GM12878 (cell line): ENCODE results near the gene COMMD1. TPM values are rescaled to one million over a fixed set of nuclear protein-coding genes. Genes with fewer than 3 reads are reported as not detected.

ENCODE experiments used
- ATAC-seq: fragments of 200-7000 bp; cut with Tn5 transposase; 3 replicates; pipeline ENCODE4 v1.9.1; 2020; ENCODE audit warnings: mild to moderate bottlenecking, moderate library complexity
- BruUV-seq: library from RNA; stranded (reverse); fragments of 400-500 nt; replicated peaks from 2 replicates; lab custom pipeline; 2021; lab: Mats Ljungman, UMichigan
- CTCF ChIA-PET: fragments of 300-600 bp; sonication (Branson Sonifier 250); formaldehyde crosslinking; extraction: SDS; loops from one replicate; lab custom pipeline; 2021; ENCODE audit warnings: inconsistent platforms; lab: Yijun Ruan, JAX
- POLR2A ChIA-PET: fragments of 350-600 bp; formaldehyde crosslinking; extraction: SDS; loops from one replicate; lab custom pipeline; 2021; ENCODE audit warnings: inconsistent platforms; lab: Charles Lee
- RAD21 ChIA-PET: fragments of 300-600 bp; sonication (Branson Sonifier 250); formaldehyde crosslinking; loops from one replicate; lab custom pipeline; 2023; ENCODE audit warnings: antibody characterized with exemption; ENCODE audit not compliant: unreplicated experiment; lab: Charles Lee
- SMC1A ChIA-PET: fragments of 300-600 bp; sonication (Branson Sonifier 250); formaldehyde crosslinking; loops from one replicate; lab custom pipeline; 2023; ENCODE audit not compliant: unreplicated experiment, uncharacterized antibody; lab: Charles Lee
- DNase-seq: peaks from one replicate; pipeline ENCODE4 v3.0.0-alpha.2; 2011; ENCODE audit warnings: low read depth, low spot score
- FAIRE-seq: peaks from 3 replicates; lab custom pipeline; 2011; peaks lifted over from hg19 to GRCh38; lab: Jason Lieb, UNC
- H2AFZ ChIP-seq: 2 replicates; pipeline ENCODE4 v1.6.0; 2011; ENCODE audit warnings: low read depth, low read length, control low read depth; ENCODE audit not compliant: control insufficient read depth
- H3K27ac ChIP-seq: 2 replicates; pipeline ENCODE4 v1.5.1; 2011; ENCODE audit warnings: control low read depth; ENCODE audit not compliant: control insufficient read depth, insufficient read depth
- H3K27me3 ChIP-seq, 2 experiments: replicated peaks in 1 of 2; 2 replicates each; pipeline versions ENCODE4 v1.6.0 to v1.6.1; 2011; ENCODE audit warnings: low read length in 1 of 2; ENCODE audit not compliant: control insufficient read depth in 2 of 2, insufficient read depth in 2 of 2
- H3K36me3 ChIP-seq, 2 experiments: 2 replicates each; pipeline ENCODE4 v1.5.1; 2011; ENCODE audit warnings: low read length in 1 of 2; ENCODE audit not compliant: control insufficient read depth in 2 of 2, insufficient read depth in 2 of 2
- H3K4me1 ChIP-seq: 2 replicates; pipeline ENCODE4 v1.6.1; 2011; ENCODE audit warnings: mild to moderate bottlenecking, low read length, moderate library complexity, mixed read lengths; ENCODE audit not compliant: control insufficient read depth, insufficient read depth
- H3K4me2 ChIP-seq: 2 replicates; pipeline ENCODE4 v1.6.0; 2011; ENCODE audit warnings: control low read depth; ENCODE audit not compliant: control insufficient read depth, insufficient read depth
- H3K4me3 ChIP-seq: fragments of 200-600 bp; sonication (generic); 2 replicates; pipeline ENCODE4 v1.5.1; 2016
- H3K79me2 ChIP-seq: 2 replicates; pipeline ENCODE4 v1.6.0; 2011; ENCODE audit warnings: low read length; ENCODE audit not compliant: control insufficient read depth, insufficient read depth
- H3K9ac ChIP-seq: 2 replicates; pipeline ENCODE4 v1.8.0; 2011; ENCODE audit warnings: low read length, control low read depth, mixed read lengths; ENCODE audit not compliant: control insufficient read depth, insufficient read depth
- H3K9me3 ChIP-seq: replicated peaks from 3 replicates; pipeline ENCODE4 v1.5.1; 2011; ENCODE audit warnings: mild to moderate bottlenecking, low read length; ENCODE audit not compliant: control insufficient read depth, insufficient read depth
- H4K20me1 ChIP-seq: 2 replicates; pipeline ENCODE4 v1.6.0; 2011; ENCODE audit not compliant: control insufficient read depth, insufficient read depth
- HDGF ChIP-seq: fragments of 450-650 bp; IDR thresholded peaks from 2 replicates; pipeline ENCODE4 v1.6.1; 2016; ENCODE audit warnings: antibody characterized with exemption
- JUNB ChIP-seq: IDR thresholded peaks from 2 replicates; pipeline ENCODE4 v1.6.1; 2016; ENCODE audit warnings: antibody characterized with exemption, mild to moderate bottlenecking
- PAX8 ChIP-seq: fragments of 450-650 bp; IDR thresholded peaks from 2 replicates; pipeline ENCODE4 v1.6.1; 2017; ENCODE audit warnings: mild to moderate bottlenecking, moderate library complexity
- RAD51 ChIP-seq: fragments of 450-650 bp; IDR thresholded peaks from 2 replicates; pipeline ENCODE4 v1.6.1; 2016; ENCODE audit warnings: moderate library complexity, mild to moderate bottlenecking, inconsistent platforms
- SMARCA5 ChIP-seq: fragments of 450-650 bp; IDR thresholded peaks from 2 replicates; pipeline ENCODE4 v1.6.1; 2017; ENCODE audit warnings: mild to moderate bottlenecking
- TARDBP ChIP-seq: IDR thresholded peaks from 2 replicates; pipeline ENCODE4 v1.6.1; 2016; ENCODE audit warnings: borderline replicate concordance
- ZNF384 ChIP-seq: IDR thresholded peaks from 2 replicates; pipeline ENCODE4 v1.6.1; 2012; ENCODE audit warnings: low read depth, mild to moderate bottlenecking, low read length, improper control_type of control experiment, borderline replicate concordance
- WGBS: methylation state at CpG from one replicate; pipeline ENCODE4 v1.1.6; 2016; ENCODE audit warnings: low lambda C conversion rate; ENCODE audit not compliant: insufficient replicate concordance, insufficient coverage; ENCODE audit errors: missing lambda C conversion rate; 5-methylcytosine and 5-hydroxymethylcytosine counted together
- in situ Hi-C: fragments of 300-500 bp; cut with MboI; formaldehyde crosslinking; loops from 9 replicates; pipeline ENCODE4 v1.14.3; 2018; ENCODE audit warnings: mixed read lengths
- intact Hi-C: fragments of 100-400 bp; cut with micrococcal nuclease; formaldehyde crosslinking; loops from one replicate; pipeline ENCODE4 v1.14.2; 2022; ENCODE audit not compliant: unreplicated experiment
- polyA plus RNA-seq, 11 experiments: library from polyadenylated mRNA; depleted of rRNA in 4 of 11; unstranded in 6 of 11; stranded (reverse) in 5 of 11; fragments of >200 nt; fragmentation: Nextera tagmentation in 4 of 11; fragmentation: Illumina TruSeq in 1 of 11; extraction: Ambion mirVana in 4 of 11; extraction: Trizol in 1 of 11; gene quantifications; 1 replicate in 1 of 11; 2 replicates in 10 of 11; pipeline versions ENCODE4 v1.2.1 to v1.2.3, GENCODE V29; 2011 to 2016; ENCODE audit warnings: inconsistent platforms in 2 of 11, missing spikeins in 2 of 11, low read depth in 1 of 11
- total RNA-seq, 4 experiments: library from RNA; depleted of rRNA in 3 of 4; stranded (reverse); fragments of >200 nt in 3 of 4; fragmentation: Illumina TruSeq in 1 of 4; extraction: Trizol in 1 of 4; gene quantifications; 2 replicates each; pipeline versions ENCODE4 v1.2.1 to v1.2.3, GENCODE V29; 2013 to 2021
- TF ChIP-seq, protein P1 (sequence below): fragments of 450-650 bp; formaldehyde crosslinking; IDR thresholded peaks from 2 replicates; pipeline ENCODE4 v1.4.0; 2020; ENCODE audit warnings: mild to moderate bottlenecking, moderate library complexity
- TF ChIP-seq, protein P2 (sequence below): fragments of 450-650 bp; IDR thresholded peaks from 2 replicates; pipeline ENCODE4 v1.6.1; 2017; ENCODE audit warnings: mild to moderate bottlenecking, moderate library complexity
- TF ChIP-seq, protein P3 (sequence below): IDR thresholded peaks from 2 replicates; pipeline ENCODE4 v1.6.1; 2012; ENCODE audit warnings: low read length, inconsistent platforms

COMMD1 gene
- total and polyA plus RNA-seq, 10 of the 15 experiments (the other 5 are each of a cell fraction or from before 2014, with no cell fraction given), result 39.7 to 210 (median 53.7) TPM

DNA sequence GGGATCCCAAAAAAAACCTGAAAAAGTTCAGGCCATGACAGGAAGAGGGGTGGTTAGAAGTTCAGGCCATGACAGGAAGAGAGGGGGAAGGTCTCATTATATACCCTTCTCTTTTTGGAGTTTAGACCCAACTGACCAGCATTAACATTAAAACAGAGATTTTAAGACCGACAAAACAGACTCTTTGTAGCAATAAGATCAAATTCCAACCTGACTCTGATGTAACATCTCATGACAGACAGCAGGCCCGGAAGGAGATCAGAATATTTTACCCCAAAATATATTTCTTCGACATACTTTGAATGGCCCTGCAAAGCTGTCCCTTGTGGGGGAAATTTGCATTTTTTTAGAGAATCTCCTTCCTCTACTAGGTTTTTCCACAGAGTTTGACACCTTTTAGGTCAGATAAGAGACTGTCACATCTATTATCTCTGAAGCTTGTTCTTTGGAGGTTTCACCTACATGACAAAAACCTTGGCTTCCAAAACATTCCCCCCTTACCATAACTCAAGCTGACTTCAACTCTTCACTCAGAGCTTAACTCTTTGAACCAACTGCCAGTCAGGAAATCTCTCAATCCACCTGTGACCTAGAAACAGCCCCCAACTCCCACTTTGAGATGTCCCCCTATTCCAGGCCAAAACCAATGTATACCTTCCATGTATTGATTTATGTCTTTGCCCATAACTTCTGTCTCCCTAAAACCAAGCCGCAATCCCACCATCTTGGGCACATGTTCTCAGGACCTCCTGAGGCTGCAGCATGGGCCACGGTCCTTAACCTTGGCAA is 239.4 kb downstream of the COMMD1 start (continued):
- TF ChIP-seq, protein P1, sequence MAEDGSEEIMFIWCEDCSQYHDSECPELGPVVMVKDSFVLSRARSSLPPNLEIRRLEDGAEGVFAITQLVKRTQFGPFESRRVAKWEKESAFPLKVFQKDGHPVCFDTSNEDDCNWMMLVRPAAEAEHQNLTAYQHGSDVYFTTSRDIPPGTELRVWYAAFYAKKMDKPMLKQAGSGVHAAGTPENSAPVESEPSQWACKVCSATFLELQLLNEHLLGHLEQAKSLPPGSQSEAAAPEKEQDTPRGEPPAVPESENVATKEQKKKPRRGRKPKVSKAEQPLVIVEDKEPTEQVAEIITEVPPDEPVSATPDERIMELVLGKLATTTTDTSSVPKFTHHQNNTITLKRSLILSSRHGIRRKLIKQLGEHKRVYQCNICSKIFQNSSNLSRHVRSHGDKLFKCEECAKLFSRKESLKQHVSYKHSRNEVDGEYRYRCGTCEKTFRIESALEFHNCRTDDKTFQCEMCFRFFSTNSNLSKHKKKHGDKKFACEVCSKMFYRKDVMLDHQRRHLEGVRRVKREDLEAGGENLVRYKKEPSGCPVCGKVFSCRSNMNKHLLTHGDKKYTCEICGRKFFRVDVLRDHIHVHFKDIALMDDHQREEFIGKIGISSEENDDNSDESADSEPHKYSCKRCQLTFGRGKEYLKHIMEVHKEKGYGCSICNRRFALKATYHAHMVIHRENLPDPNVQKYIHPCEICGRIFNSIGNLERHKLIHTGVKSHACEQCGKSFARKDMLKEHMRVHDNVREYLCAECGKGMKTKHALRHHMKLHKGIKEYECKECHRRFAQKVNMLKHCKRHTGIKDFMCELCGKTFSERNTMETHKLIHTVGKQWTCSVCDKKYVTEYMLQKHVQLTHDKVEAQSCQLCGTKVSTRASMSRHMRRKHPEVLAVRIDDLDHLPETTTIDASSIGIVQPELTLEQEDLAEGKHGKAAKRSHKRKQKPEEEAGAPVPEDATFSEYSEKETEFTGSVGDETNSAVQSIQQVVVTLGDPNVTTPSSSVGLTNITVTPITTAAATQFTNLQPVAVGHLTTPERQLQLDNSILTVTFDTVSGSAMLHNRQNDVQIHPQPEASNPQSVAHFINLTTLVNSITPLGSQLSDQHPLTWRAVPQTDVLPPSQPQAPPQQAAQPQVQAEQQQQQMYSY (CRISPR knock-in tag), result 0 out of 2 replicates have a peak, but pooled peaks have one; percentile 44

DNA sequence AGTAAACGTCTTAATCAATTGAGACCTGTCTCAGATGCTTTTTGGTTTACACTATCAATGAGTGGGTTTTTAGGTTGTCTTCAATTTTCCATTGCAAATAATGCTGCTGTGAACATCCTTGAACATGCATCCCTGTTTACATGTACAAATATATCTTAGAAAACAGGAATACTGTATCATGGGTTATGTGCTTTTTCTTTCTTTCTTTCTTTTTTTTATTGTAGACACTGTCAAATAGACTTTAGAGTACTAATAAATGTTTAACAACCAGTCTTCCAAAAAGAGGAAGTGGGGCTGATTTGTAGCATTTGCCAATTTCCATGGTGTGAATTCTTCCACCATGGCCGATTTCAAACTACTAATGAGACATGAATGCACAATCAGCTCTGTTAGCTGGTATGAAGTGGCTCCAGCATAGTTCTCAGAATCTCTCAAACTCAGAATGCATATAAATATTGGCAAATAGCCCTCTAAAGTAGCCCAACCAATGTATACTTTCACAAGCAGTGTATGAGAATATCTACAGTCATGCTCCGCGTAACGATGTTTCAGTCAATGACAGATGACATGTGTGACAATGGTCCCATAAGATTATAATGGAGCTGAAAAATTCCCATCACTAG is 240.1 kb downstream of the COMMD1 start:
- FAIRE-seq (no peak), DNase-seq (peak; percentile 83), ATAC-seq (peak; percentile 58)
- H3K9me3 ChIP-seq, result no peaks in the 10 kb centered on the region; the same call in 1 of the 3 replicates
- peak overlapping the region; percentile 90 for H3K27ac ChIP-seq
- H3K4me1 ChIP-seq, result peaks cover 82% of the 10 kb centered on the region
- in situ Hi-C loops (no loop called here), intact Hi-C loops (loop anchor here (2.0 to 10.0 kb wide), 4 partner anchors 51 to 589 kb away; partner anchors contain the start of gene B3GNT2)
- H3K79me2 ChIP-seq, result peaks cover 60% of the 10 kb centered on the region
- ChIA-PET RAD21 (interaction anchor here (0.9 to 10.7 kb wide), 20 partner anchors 10 to 189 kb away, joined by 3 to 83 read pairs (median 8); partner anchors contain the start of gene B3GNT2), POLR2A (interaction anchor here (0.9 to 3.1 kb wide), 13 partner anchors 14 to 161 kb away, joined by 3 to 10 read pairs (median 4); partner anchors contain the start of gene B3GNT2), SMC1A (interaction anchor here (0.8 to 8.0 kb wide), 25 partner anchors 9 to 265 kb away, joined by 3 to 91 read pairs (median 4); no protein-coding TSS in a partner anchor), CTCF (interaction anchor here (1.0 to 6.2 kb wide), 6 partner anchors 16 to 268 kb away, joined by 3 to 35 read pairs (median 6); no protein-coding TSS in a partner anchor)
- WGBS, result 62% methylated on average over 5 of the region's 5 CpGs
- H3K4me2 ChIP-seq, result peak overlapping the region; percentile 78
- no TSS peak for BruUV-seq
- peak overlapping the region; percentile 68 for H3K9ac ChIP-seq
- H4K20me1 ChIP-seq, result no peaks in the 10 kb centered on the region
- H3K4me3 ChIP-seq, result no peak overlapping the region
- no peaks in the 10 kb centered on the region; a peak in 1 of 4 replicates for H3K36me3 ChIP-seq
- no peaks in the 10 kb centered on the region for H3K27me3 ChIP-seq
- H2AFZ ChIP-seq, result no peak overlapping the region; the same call in 1 of the 2 replicates
- TF ChIP-seq ZNF384 (0 out of 2 replicates have a peak, but pooled peaks have one; percentile 11), HDGF (0 out of 2 replicates have a peak, but pooled peaks have one; percentile 10), SMARCA5 (no peak), RAD51 (peak; percentile 29), PAX8 (no peak), TARDBP (no peak), JUNB (0 out of 2 replicates have a peak, but pooled peaks have one; percentile 7)
- TF ChIP-seq, protein P2, sequence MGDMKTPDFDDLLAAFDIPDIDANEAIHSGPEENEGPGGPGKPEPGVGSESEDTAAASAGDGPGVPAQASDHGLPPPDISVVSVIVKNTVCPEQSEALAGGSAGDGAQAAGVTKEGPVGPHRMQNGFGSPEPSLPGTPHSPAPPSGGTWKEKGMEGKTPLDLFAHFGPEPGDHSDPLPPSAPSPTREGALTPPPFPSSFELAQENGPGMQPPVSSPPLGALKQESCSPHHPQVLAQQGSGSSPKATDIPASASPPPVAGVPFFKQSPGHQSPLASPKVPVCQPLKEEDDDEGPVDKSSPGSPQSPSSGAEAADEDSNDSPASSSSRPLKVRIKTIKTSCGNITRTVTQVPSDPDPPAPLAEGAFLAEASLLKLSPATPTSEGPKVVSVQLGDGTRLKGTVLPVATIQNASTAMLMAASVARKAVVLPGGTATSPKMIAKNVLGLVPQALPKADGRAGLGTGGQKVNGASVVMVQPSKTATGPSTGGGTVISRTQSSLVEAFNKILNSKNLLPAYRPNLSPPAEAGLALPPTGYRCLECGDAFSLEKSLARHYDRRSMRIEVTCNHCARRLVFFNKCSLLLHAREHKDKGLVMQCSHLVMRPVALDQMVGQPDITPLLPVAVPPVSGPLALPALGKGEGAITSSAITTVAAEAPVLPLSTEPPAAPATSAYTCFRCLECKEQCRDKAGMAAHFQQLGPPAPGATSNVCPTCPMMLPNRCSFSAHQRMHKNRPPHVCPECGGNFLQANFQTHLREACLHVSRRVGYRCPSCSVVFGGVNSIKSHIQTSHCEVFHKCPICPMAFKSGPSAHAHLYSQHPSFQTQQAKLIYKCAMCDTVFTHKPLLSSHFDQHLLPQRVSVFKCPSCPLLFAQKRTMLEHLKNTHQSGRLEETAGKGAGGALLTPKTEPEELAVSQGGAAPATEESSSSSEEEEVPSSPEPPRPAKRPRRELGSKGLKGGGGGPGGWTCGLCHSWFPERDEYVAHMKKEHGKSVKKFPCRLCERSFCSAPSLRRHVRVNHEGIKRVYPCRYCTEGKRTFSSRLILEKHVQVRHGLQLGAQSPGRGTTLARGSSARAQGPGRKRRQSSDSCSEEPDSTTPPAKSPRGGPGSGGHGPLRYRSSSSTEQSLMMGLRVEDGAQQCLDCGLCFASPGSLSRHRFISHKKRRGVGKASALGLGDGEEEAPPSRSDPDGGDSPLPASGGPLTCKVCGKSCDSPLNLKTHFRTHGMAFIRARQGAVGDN, result peak; percentile 77; the same call in 1 of the 2 replicates
- TF ChIP-seq, protein P3, sequence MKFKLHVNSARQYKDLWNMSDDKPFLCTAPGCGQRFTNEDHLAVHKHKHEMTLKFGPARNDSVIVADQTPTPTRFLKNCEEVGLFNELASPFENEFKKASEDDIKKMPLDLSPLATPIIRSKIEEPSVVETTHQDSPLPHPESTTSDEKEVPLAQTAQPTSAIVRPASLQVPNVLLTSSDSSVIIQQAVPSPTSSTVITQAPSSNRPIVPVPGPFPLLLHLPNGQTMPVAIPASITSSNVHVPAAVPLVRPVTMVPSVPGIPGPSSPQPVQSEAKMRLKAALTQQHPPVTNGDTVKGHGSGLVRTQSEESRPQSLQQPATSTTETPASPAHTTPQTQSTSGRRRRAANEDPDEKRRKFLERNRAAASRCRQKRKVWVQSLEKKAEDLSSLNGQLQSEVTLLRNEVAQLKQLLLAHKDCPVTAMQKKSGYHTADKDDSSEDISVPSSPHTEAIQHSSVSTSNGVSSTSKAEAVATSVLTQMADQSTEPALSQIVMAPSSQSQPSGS, result peak; percentile 79
